OCI-LY1 (cell line): ENCODE measurements around the gene DOCK4.

ENCODE experiments used
- H2AFZ ChIP-seq: fragments of 200-600 bp; sonication (generic), shearing (Covaris generic); 2 replicates; pipeline ENCODE4 v1.6.0; 2014; ENCODE audit warnings: antibody characterized with exemption, mild to moderate bottlenecking, low read length
- H3F3A ChIP-seq: fragments of 200-600 bp; sonication (generic), shearing (Covaris generic); 2 replicates; pipeline ENCODE4 v1.6.0; 2014; ENCODE audit warnings: mild to moderate bottlenecking, antibody characterized with exemption, low read length, moderate library complexity; ENCODE audit not compliant: insufficient read depth
- H3K27ac ChIP-seq: fragments of 200-600 bp; sonication (generic); 2 replicates; pipeline ENCODE4 v1.5.1; 2014; ENCODE audit warnings: low read length, mixed run types, mild to moderate bottlenecking, low read depth; ENCODE audit not compliant: poor library complexity, severe bottlenecking
- H3K27me3 ChIP-seq: fragments of 200-600 bp; sonication (generic); 2 replicates; pipeline ENCODE4 v1.6.0; 2014; ENCODE audit warnings: antibody characterized with exemption, mild to moderate bottlenecking, low read length, moderate library complexity; ENCODE audit not compliant: insufficient read depth
- H3K36me3 ChIP-seq: fragments of 200-600 bp; sonication (generic); 2 replicates; pipeline ENCODE4 v1.6.1; 2014; ENCODE audit warnings: mild to moderate bottlenecking, antibody characterized with exemption, low read length, moderate library complexity, mixed read lengths; ENCODE audit not compliant: insufficient read depth
- H3K4me1 ChIP-seq: fragments of 200-600 bp; sonication (generic); 2 replicates; pipeline ENCODE4 v1.5.1; 2014; ENCODE audit warnings: mild to moderate bottlenecking, low read length, moderate library complexity; ENCODE audit not compliant: insufficient read depth, severe bottlenecking
- H3K4me2 ChIP-seq: fragments of 200-600 bp; sonication (generic), shearing (Covaris generic); 2 replicates; pipeline ENCODE4 v1.6.1; 2014; ENCODE audit warnings: low read length
- H3K4me3 ChIP-seq: fragments of 200-600 bp; sonication (generic); 2 replicates; pipeline ENCODE4 v1.5.1; 2014; ENCODE audit warnings: low read length, low read depth, mild to moderate bottlenecking, mixed read lengths; ENCODE audit not compliant: poor library complexity, severe bottlenecking
- H3K79me2 ChIP-seq: fragments of 200-600 bp; shearing (Covaris generic); 2 replicates; pipeline ENCODE4 v1.6.1; 2016; ENCODE audit warnings: mixed run types, low read length, mixed read lengths; ENCODE audit not compliant: insufficient read depth
- H3K9ac ChIP-seq: fragments of 200-600 bp; sonication (generic), shearing (Covaris generic); 2 replicates; pipeline ENCODE4 v1.6.1; 2014; ENCODE audit warnings: mild to moderate bottlenecking, low read length, mixed read lengths
- H3K9me2 ChIP-seq: fragments of 200-600 bp; sonication (generic), shearing (Covaris generic); 2 replicates; pipeline ENCODE4 v1.6.1; 2014; ENCODE audit warnings: low read depth, mild to moderate bottlenecking, low read length, mixed read lengths
- H3K9me3 ChIP-seq: fragments of 200-600 bp; shearing (Covaris generic); 2 replicates; pipeline ENCODE4 v1.6.1; 2014; ENCODE audit warnings: low read length, mixed read lengths
- H4K20me1 ChIP-seq: fragments of 200-600 bp; sonication (generic), shearing (Covaris generic); 2 replicates; pipeline ENCODE4 v1.6.0; 2016; ENCODE audit warnings: mild to moderate bottlenecking, low read length; ENCODE audit not compliant: insufficient read depth
- EZH2 ChIP-seq: fragments of 200-600 bp; sonication (generic), shearing (Covaris generic); IDR thresholded peaks from 2 replicates; pipeline ENCODE4 v1.8.0; 2017; ENCODE audit warnings: borderline replicate concordance, mixed run types, mild to moderate bottlenecking, antibody characterized with exemption, low read length, moderate library complexity, mixed read lengths
- TF ChIP-seq, protein P1 (sequence below): fragments of 200-600 bp; sonication (generic), shearing (Covaris generic); IDR thresholded peaks from 2 replicates; pipeline ENCODE4 v1.5.1; 2017; ENCODE audit warnings: mild to moderate bottlenecking, antibody characterized with exemption, low read length, moderate library complexity, mixed read lengths

The DOCK4 gene

DNA sequence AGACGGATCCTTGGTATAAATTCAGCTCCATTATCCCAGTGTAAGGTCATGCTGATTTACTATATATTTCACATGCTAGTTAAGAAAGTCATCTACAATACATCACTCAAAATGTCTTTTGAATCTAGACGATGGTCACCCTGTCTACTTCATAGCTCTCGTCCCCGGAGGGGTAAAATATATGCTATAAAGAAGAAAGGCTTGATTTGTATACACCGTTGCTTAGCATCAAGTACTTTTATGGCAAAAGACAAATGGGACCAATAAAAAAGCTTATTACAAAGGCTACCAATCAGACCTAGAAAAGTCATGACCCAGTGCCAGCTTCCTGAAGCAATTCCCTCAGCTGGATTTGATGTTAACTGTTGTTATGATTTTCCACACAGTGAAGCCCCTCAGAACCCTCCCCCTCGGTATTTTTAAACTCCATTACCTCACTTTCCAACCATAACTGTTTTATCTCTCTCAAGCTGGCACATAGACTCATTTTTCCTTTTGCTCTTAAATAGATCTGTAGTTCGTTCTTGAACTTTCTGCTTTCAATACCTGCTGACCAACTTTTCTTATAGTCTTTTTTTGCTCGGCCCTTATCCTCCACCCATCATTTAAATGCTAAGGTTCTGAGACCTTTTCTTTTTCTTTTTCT is 104.9 kb downstream of the DOCK4 start:
- Histone ChIP-seq H3K36me3 (no peaks in the 10 kb centered on the region), H3K27me3 (no peaks in the 10 kb centered on the region), H2AFZ (no peak overlapping the region), H3K9ac (no peak overlapping the region), H3K4me2 (no peak overlapping the region), H3K9me3 (no peaks in the 10 kb centered on the region), H3K9me2 (no peaks in the 10 kb centered on the region), H3K4me1 (no peaks in the 10 kb centered on the region), H4K20me1 (no peaks in the 10 kb centered on the region), H3K79me2 (no peaks in the 10 kb centered on the region), H3K27ac (no peak overlapping the region), H3F3A (no peaks in the 10 kb centered on the region), H3K4me3 (no peak overlapping the region)
- TF ChIP-seq, protein P1, sequence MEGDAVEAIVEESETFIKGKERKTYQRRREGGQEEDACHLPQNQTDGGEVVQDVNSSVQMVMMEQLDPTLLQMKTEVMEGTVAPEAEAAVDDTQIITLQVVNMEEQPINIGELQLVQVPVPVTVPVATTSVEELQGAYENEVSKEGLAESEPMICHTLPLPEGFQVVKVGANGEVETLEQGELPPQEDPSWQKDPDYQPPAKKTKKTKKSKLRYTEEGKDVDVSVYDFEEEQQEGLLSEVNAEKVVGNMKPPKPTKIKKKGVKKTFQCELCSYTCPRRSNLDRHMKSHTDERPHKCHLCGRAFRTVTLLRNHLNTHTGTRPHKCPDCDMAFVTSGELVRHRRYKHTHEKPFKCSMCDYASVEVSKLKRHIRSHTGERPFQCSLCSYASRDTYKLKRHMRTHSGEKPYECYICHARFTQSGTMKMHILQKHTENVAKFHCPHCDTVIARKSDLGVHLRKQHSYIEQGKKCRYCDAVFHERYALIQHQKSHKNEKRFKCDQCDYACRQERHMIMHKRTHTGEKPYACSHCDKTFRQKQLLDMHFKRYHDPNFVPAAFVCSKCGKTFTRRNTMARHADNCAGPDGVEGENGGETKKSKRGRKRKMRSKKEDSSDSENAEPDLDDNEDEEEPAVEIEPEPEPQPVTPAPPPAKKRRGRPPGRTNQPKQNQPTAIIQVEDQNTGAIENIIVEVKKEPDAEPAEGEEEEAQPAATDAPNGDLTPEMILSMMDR = no peak
- TF ChIP-seq EZH2 = no peak

DNA sequence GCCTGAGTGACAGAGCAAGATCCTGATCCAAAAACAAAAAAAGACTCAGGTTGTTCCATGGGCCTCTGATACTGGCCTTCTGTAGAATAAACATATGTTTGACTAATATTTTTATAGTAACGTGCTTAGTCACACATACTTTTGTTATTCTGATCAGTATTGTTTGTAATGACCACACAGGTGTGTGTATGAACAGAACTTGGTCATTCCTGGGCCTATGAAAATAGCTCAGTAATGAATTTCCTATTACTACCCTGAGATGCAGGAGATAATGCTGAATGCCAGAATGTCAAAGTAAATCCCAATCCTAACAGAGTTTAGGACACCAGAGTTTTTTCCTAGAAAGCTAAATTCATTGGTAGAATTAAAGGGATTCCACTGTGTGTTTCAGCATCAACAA is 108.7 kb downstream of the DOCK4 start:
- no peaks in the 10 kb centered on the region for H3K36me3 ChIP-seq
- no peak overlapping the region for H2AFZ ChIP-seq
- H4K20me1 ChIP-seq = no peaks in the 10 kb centered on the region
- H3F3A ChIP-seq = no peaks in the 10 kb centered on the region
- no peaks in the 10 kb centered on the region for H3K9me2 ChIP-seq
- TF ChIP-seq EZH2 = no peak
- TF ChIP-seq, protein P1 = no peak
- no peaks in the 10 kb centered on the region for H3K9me3 ChIP-seq
- H3K79me2 ChIP-seq = no peaks in the 10 kb centered on the region
- H3K4me3 ChIP-seq = no peak overlapping the region
- no peak overlapping the region for H3K4me2 ChIP-seq
- H3K4me1 ChIP-seq = no peaks in the 10 kb centered on the region
- H3K27ac ChIP-seq = no peak overlapping the region
- no peak overlapping the region for H3K9ac ChIP-seq
- H3K27me3 ChIP-seq = no peaks in the 10 kb centered on the region

- no peak overlapping the region for H3K4me3 ChIP-seq
- H3K79me2 ChIP-seq = no peaks in the 10 kb centered on the region
- H3K4me1 ChIP-seq = no peaks in the 10 kb centered on the region
- H3K27me3 ChIP-seq = no peaks in the 10 kb centered on the region
- H4K20me1 ChIP-seq = no peaks in the 10 kb centered on the region
- no peak overlapping the region for H3K4me2 ChIP-seq
- no peak for TF ChIP-seq EZH2
- TF ChIP-seq, protein P1 = no peak
- H3K9ac ChIP-seq = no peak overlapping the region
- H3F3A ChIP-seq = no peaks in the 10 kb centered on the region
- H3K9me3 ChIP-seq = no peaks in the 10 kb centered on the region
- no peaks in the 10 kb centered on the region for H3K36me3 ChIP-seq
- H3K9me2 ChIP-seq = no peaks in the 10 kb centered on the region
- H2AFZ ChIP-seq = no peak overlapping the region
- no peak overlapping the region for H3K27ac ChIP-seq
These were observed 112.8 kb downstream of the DOCK4 start for GRCh38 chr7:112093409-112093808.
